MM.1S (cell line): ENCODE data around the gene CSTF2.
"Not testable (repeated sequence)": the region's sequence is repeated elsewhere in the genome, so short reads cannot be mapped to it uniquely, and the experiment has no call there.

Experiments
- DNase-seq: peaks from one replicate; pipeline ENCODE4 v3.0.0-alpha.2; 2015
- H2AFZ ChIP-seq: fragments of 300-600 bp; sonication (generic); 2 replicates; pipeline ENCODE4 v1.6.0; 2016; ENCODE audit warnings: antibody characterized with exemption, low read length
- H3F3A ChIP-seq: fragments of 300-600 bp; sonication (generic); 2 replicates; pipeline ENCODE4 v1.6.1; 2016; ENCODE audit warnings: mild to moderate bottlenecking, antibody characterized with exemption, low read length, moderate library complexity, mixed read lengths; ENCODE audit not compliant: insufficient read depth
- H3K27ac ChIP-seq: fragments of 300-600 bp; sonication (generic); 2 replicates; pipeline ENCODE4 v1.5.1; 2016; ENCODE audit warnings: mild to moderate bottlenecking, low read length
- H3K27me3 ChIP-seq: fragments of 300-600 bp; sonication (generic); replicated peaks from 2 replicates; pipeline ENCODE4 v1.6.0; 2016; ENCODE audit warnings: low read length; ENCODE audit not compliant: insufficient read depth
- H3K36me3 ChIP-seq: fragments of 300-600 bp; sonication (generic); replicated peaks from 2 replicates; pipeline ENCODE4 v1.6.1; 2016; ENCODE audit warnings: mild to moderate bottlenecking, low read length, mixed read lengths; ENCODE audit not compliant: insufficient read depth
- H3K4me1 ChIP-seq: fragments of 300-600 bp; sonication (generic); 2 replicates; pipeline ENCODE4 v1.6.1; 2016; ENCODE audit warnings: low read length, mixed read lengths
- H3K4me2 ChIP-seq: fragments of 300-600 bp; sonication (generic); 2 replicates; pipeline ENCODE4 v1.6.0; 2016; ENCODE audit warnings: low read depth, low read length
- H3K4me3 ChIP-seq: fragments of 300-600 bp; sonication (generic); 2 replicates; pipeline ENCODE4 v1.5.1; 2016; ENCODE audit warnings: low read length, mixed read lengths
- H3K79me2 ChIP-seq: fragments of 300-600 bp; sonication (generic); 2 replicates; pipeline ENCODE4 v1.6.1; 2016; ENCODE audit warnings: mixed run types, low read length, mixed read lengths
- H3K9ac ChIP-seq: fragments of 300-600 bp; sonication (generic); 2 replicates; pipeline ENCODE4 v1.6.1; 2016; ENCODE audit warnings: low read length, mixed read lengths
- H3K9me2 ChIP-seq: fragments of 300-600 bp; sonication (generic); replicated peaks from 2 replicates; pipeline ENCODE4 v1.6.1; 2016; ENCODE audit warnings: mild to moderate bottlenecking, low read length, mixed read lengths; ENCODE audit not compliant: insufficient read depth
- H3K9me3 ChIP-seq: fragments of 300-600 bp; sonication (generic); replicated peaks from 2 replicates; pipeline ENCODE4 v1.6.1; 2016; ENCODE audit warnings: mild to moderate bottlenecking, low read length, mixed read lengths; ENCODE audit not compliant: insufficient read depth
- H4K20me1 ChIP-seq: fragments of 300-600 bp; sonication (generic); 2 replicates; pipeline ENCODE4 v1.6.1; 2016; ENCODE audit warnings: mild to moderate bottlenecking, low read length, moderate library complexity, mixed read lengths; ENCODE audit not compliant: insufficient read depth
- CTCF ChIP-seq: fragments of 300-600 bp; sonication (generic); IDR thresholded peaks from 2 replicates; pipeline ENCODE4 v1.5.1; 2016; ENCODE audit warnings: antibody characterized with exemption, low read length, mixed read lengths
- EZH2 ChIP-seq: fragments of 300-600 bp; sonication (generic); optimal IDR thresholded peaks from 2 replicates; pipeline ENCODE3; 2017; ENCODE audit warnings: low read depth, mild to moderate bottlenecking, antibody characterized with exemption, low read length, mixed read lengths
- EZH2phosphoT487 ChIP-seq: fragments of 300-600 bp; sonication (generic); IDR thresholded peaks from 2 replicates; pipeline ENCODE4 v1.6.1; 2018; ENCODE audit warnings: antibody characterized with exemption, low read length

Gene CSTF2

GRCh38 chrX:100798484-100799214 lies 21.5 kb upstream of the CSTF2 start:
- Histone ChIP-seq H3K4me1 (no peaks in the 10 kb centered on the region), H3K4me3 (no peak overlapping the region), H3K27me3 (no peaks in the 10 kb centered on the region), H3K4me2 (no peak overlapping the region), H2AFZ (no peak overlapping the region), H3F3A (no peaks in the 10 kb centered on the region), H3K9ac (no peak overlapping the region), H3K36me3 (no peaks in the 10 kb centered on the region), H3K9me3 (no peaks in the 10 kb centered on the region), H3K9me2 (no peaks in the 10 kb centered on the region), H4K20me1 (no peaks in the 10 kb centered on the region), H3K27ac (no peak overlapping the region), H3K79me2 (no peaks in the 10 kb centered on the region)
- DNase-seq = no peak
- TF ChIP-seq EZH2 = no peak
- no peak for TF ChIP-seq CTCF
- TF ChIP-seq EZH2phosphoT487 = no peak

GRCh38 chrX:100802843-100803242 lies 17.3 kb upstream of the CSTF2 start:
- H3K27me3 ChIP-seq = no peaks in the 10 kb centered on the region
- no peaks in the 10 kb centered on the region for H3K4me1 ChIP-seq
- H3K4me2 ChIP-seq = no peak overlapping the region
- no peak overlapping the region for H3K27ac ChIP-seq
- H3F3A ChIP-seq = no peaks in the 10 kb centered on the region
- no peak overlapping the region for H3K9ac ChIP-seq
- no peaks in the 10 kb centered on the region for H3K36me3 ChIP-seq
- H4K20me1 ChIP-seq = no peaks in the 10 kb centered on the region
- H2AFZ ChIP-seq = no peak overlapping the region
- DNase-seq = no peak
- no peaks in the 10 kb centered on the region for H3K9me2 ChIP-seq
- TF ChIP-seq EZH2 (no peak), CTCF (no peak), EZH2phosphoT487 (no peak)
- H3K79me2 ChIP-seq = no peaks in the 10 kb centered on the region
- no peak overlapping the region for H3K4me3 ChIP-seq
- no peaks in the 10 kb centered on the region for H3K9me3 ChIP-seq

- no peak for TF ChIP-seq EZH2
- no peak for TF ChIP-seq EZH2phosphoT487
- no peak for TF ChIP-seq CTCF
- Histone ChIP-seq H2AFZ (no peak overlapping the region), H3F3A (no peaks in the 10 kb centered on the region), H3K27me3 (no peaks in the 10 kb centered on the region), H3K9ac (no peak overlapping the region), H3K27ac (no peak overlapping the region), H3K4me1 (no peaks in the 10 kb centered on the region), H3K4me3 (no peak overlapping the region), H3K79me2 (no peaks in the 10 kb centered on the region), H3K4me2 (no peak overlapping the region), H3K9me2 (no peaks in the 10 kb centered on the region), H3K9me3 (no peaks in the 10 kb centered on the region), H3K36me3 (no peaks in the 10 kb centered on the region), H4K20me1 (no peaks in the 10 kb centered on the region)
- DNase-seq = no peak
Measured at GRCh38 chrX:100804780-100805179, 15.4 kb upstream of the CSTF2 start.

- H3K27ac ChIP-seq, H3K9me2 ChIP-seq, H3K9me3 ChIP-seq, H3K9ac ChIP-seq, H4K20me1 ChIP-seq, DNase-seq, H3F3A ChIP-seq, H3K4me1 ChIP-seq, H3K36me3 ChIP-seq, H3K4me2 ChIP-seq, H3K27me3 ChIP-seq, H3K4me3 ChIP-seq, H2AFZ ChIP-seq, H3K79me2 ChIP-seq: not testable (repeated sequence)
Measured at GRCh38 chrX:100808265-100808664, 11.9 kb upstream of the CSTF2 start.
